Activated gamma-delta T cell treated with anti-CD3 and anti-CD28 coated beads, Interleukin-2, amount 50 U/mL, for 16 hours (primary cell): ENCODE measurements around the gene WDR72.
"Not testable (repeated sequence)": the region's sequence is repeated elsewhere in the genome, so short reads cannot be mapped to it uniquely, and the experiment has no call there.

Experiments used
- DNase-seq: peaks from one replicate; pipeline ENCODE4 v3.0.0-alpha.2; 2020; ENCODE audit warnings: low read depth

Gene WDR72

GRCh38 chr15:53589520-53590057 lies 169.9 kb downstream of the WDR72 start:
- DNase-seq, result no peak

- DNase-seq, result no peak
These were observed 170.7 kb downstream of the WDR72 start for GRCh38 chr15:53588773-53589172.

- no peak for DNase-seq
These were observed 172.7 kb downstream of the WDR72 start for GRCh38 chr15:53586799-53587198.

- DNase-seq, result no peak
These were observed 177.9 kb downstream of the WDR72 start for GRCh38 chr15:53581513-53581912.

GRCh38 chr15:53580366-53580765 lies 179.1 kb downstream of the WDR72 start:
- DNase-seq, result no peak

- no peak for DNase-seq
These were observed 182.6 kb downstream of the WDR72 start for GRCh38 chr15:53576841-53577240.

- no peak for DNase-seq
These were observed 186.4 kb downstream of the WDR72 start for GRCh38 chr15:53573091-53573490.

GRCh38 chr15:53569751-53570480 lies 189.5 kb downstream of the WDR72 start:
- no peak for DNase-seq

GRCh38 chr15:53566912-53567311 lies 192.6 kb downstream of the WDR72 start:
- no peak for DNase-seq

GRCh38 chr15:53565721-53566120 lies 193.7 kb downstream of the WDR72 start:
- DNase-seq, result no peak

- no peak for DNase-seq
These were observed 194.8 kb downstream of the WDR72 start for GRCh38 chr15:53564647-53565046.

GRCh38 chr15:53563627-53564026 lies 195.8 kb downstream of the WDR72 start:
- no peak for DNase-seq

GRCh38 chr15:53559364-53560277 lies 199.8 kb downstream of the WDR72 start:
- DNase-seq, result no peak

GRCh38 chr15:53558384-53558783 lies 201.1 kb downstream of the WDR72 start:
- DNase-seq, result no peak

GRCh38 chr15:53555226-53555625 lies 204.2 kb downstream of the WDR72 start:
- DNase-seq, result no peak

- DNase-seq, result no peak
These were observed 209.7 kb downstream of the WDR72 start for GRCh38 chr15:53549697-53550305.

GRCh38 chr15:53548236-53548635 lies 211.2 kb downstream of the WDR72 start:
- DNase-seq, result no peak

- DNase-seq, result not testable (repeated sequence)
These were observed 218.7 kb downstream of the WDR72 start for GRCh38 chr15:53540626-53541300.

GRCh38 chr15:53539878-53540277 lies 219.6 kb downstream of the WDR72 start:
- DNase-seq, result no peak

- DNase-seq, result no peak
These were observed 222.9 kb downstream of the WDR72 start for GRCh38 chr15:53536479-53537120.

GRCh38 chr15:53535886-53536285 lies 223.6 kb downstream of the WDR72 start:
- no peak for DNase-seq
